HG03060 (cell line): ENCODE data around the gene GMPPB.
"Not testable (repeated sequence)": the region's sequence is repeated elsewhere in the genome, so short reads cannot be mapped to it uniquely, and the experiment has no call there.

Experiments
- ATAC-seq: cut with Tn5 transposase; IDR thresholded peaks from one replicate; pipeline ENCODE4 v1.9.1; 2021; ENCODE audit warnings: low read depth, moderate number of reproducible peaks; ENCODE audit not compliant: unreplicated experiment

The GMPPB gene

GRCh38 chr3:49694409-49695070 is 29.2 kb downstream of the GMPPB start:
- ATAC-seq = not testable (repeated sequence)

- not testable (repeated sequence) for ATAC-seq
These were observed 32.3 kb downstream of the GMPPB start for GRCh38 chr3:49691481-49691880.

- ATAC-seq = not testable (repeated sequence)
These were observed 32.9 kb downstream of the GMPPB start for GRCh38 chr3:49690856-49691255.

GRCh38 chr3:49689908-49690624 is 33.7 kb downstream of the GMPPB start:
- not testable (repeated sequence) for ATAC-seq

- no peak for ATAC-seq
These were observed 34.5 kb downstream of the GMPPB start, which contains the start of the genes MST1 and RNF123 for GRCh38 chr3:49689046-49689907. Gene MST1, minus strand, starts transcription at chr3:49689474. Its CDS starts 783 bp downstream, at chr3:49688691. Gene RNF123, plus strand, starts transcription at chr3:49689557. Its CDS starts 1,609 bp downstream, at chr3:49691166.

GRCh38 chr3:49688338-49689045 is 35.3 kb downstream of the GMPPB start:
- ATAC-seq = not testable (repeated sequence)

- not testable (repeated sequence) for ATAC-seq
These were observed 36.3 kb downstream of the GMPPB start for GRCh38 chr3:49687424-49687795.

GRCh38 chr3:49686769-49687423 is 36.9 kb downstream of the GMPPB start:
- ATAC-seq = not testable (repeated sequence)

- ATAC-seq = not testable (repeated sequence)
These were observed 37.4 kb downstream of the GMPPB start for GRCh38 chr3:49686346-49686745.

GRCh38 chr3:49685846-49686245 is 37.9 kb downstream of the GMPPB start:
- ATAC-seq = not testable (repeated sequence)

GRCh38 chr3:49685103-49685502 is 38.6 kb downstream of the GMPPB start:
- not testable (repeated sequence) for ATAC-seq

- ATAC-seq = not testable (repeated sequence)
These were observed 39.3 kb downstream of the GMPPB start for GRCh38 chr3:49684453-49684852.

GRCh38 chr3:49683162-49683561 is 40.6 kb downstream of the GMPPB start:
- ATAC-seq = no peak

- ATAC-seq = no peak
These were observed 42.2 kb downstream of the GMPPB start for GRCh38 chr3:49681543-49681942.

GRCh38 chr3:49681232-49681522 is 42.6 kb downstream of the GMPPB start:
- ATAC-seq = no peak

GRCh38 chr3:49680493-49681231 is 43.1 kb downstream of the GMPPB start:
- no peak for ATAC-seq

- no peak for ATAC-seq
These were observed 47.8 kb downstream of the GMPPB start for GRCh38 chr3:49675912-49676311.

- no peak for ATAC-seq
These were observed 49.2 kb downstream of the GMPPB start for GRCh38 chr3:49674497-49674983.
